NCI-H460 (cell line): Measurements from ENCODE around the gene GALNT6. TPM values are rescaled to one million over a fixed set of nuclear protein-coding genes. Genes with fewer than 3 reads are reported as not detected.
A peak's percentile ranks its signal among the peaks of the same experiment; 100 is the strongest.

Experiments
- DNase-seq: peaks from one replicate; pipeline ENCODE4 v3.0.0-alpha.2; 2016; ENCODE audit warnings: low read depth; ENCODE audit errors: extremely low read depth
- total RNA-seq: library from RNA; depleted of rRNA; stranded (reverse); fragments of >200 nt; shearing (Covaris generic); gene quantifications from 2 replicates; pipeline ENCODE4 v1.2.3, GENCODE V29; 2014

Gene GALNT6
- total RNA-seq, 1 experiment from 2014 or later: not detected

GRCh38 chr12:51383269-51383905 is 7.8 kb downstream of the GALNT6 start:
- no peak for DNase-seq

- DNase-seq: no peak
Observed at GRCh38 chr12:51382173-51382572, 9.0 kb downstream of the GALNT6 start.

- no peak for DNase-seq
Observed at GRCh38 chr12:51381226-51382079, 9.8 kb downstream of the GALNT6 start.

- no peak for DNase-seq
Observed at GRCh38 chr12:51379571-51379970, 11.6 kb downstream of the GALNT6 start.

GRCh38 chr12:51378749-51379148 is 12.5 kb downstream of the GALNT6 start:
- no peak for DNase-seq

GRCh38 chr12:51377099-51377984 is 13.9 kb downstream of the GALNT6 start:
- no peak for DNase-seq

- no peak for DNase-seq
Observed at GRCh38 chr12:51374856-51375255, 16.4 kb downstream of the GALNT6 start.

- no peak for DNase-seq
Observed at GRCh38 chr12:51374361-51374760, 16.8 kb downstream of the GALNT6 start.

- no peak for DNase-seq
Observed at GRCh38 chr12:51373187-51373586, 18.0 kb downstream of the GALNT6 start.

GRCh38 chr12:51372021-51372420 is 19.2 kb downstream of the GALNT6 start:
- no peak for DNase-seq

GRCh38 chr12:51371295-51371953 is 19.8 kb downstream of the GALNT6 start:
- DNase-seq: peak; percentile 60

- DNase-seq: no peak
Observed at GRCh38 chr12:51370667-51371066, 20.5 kb downstream of the GALNT6 start.

GRCh38 chr12:51369581-51369980 is 21.6 kb downstream of the GALNT6 start:
- DNase-seq: no peak

- no peak for DNase-seq
Observed at GRCh38 chr12:51368640-51369517, 22.3 kb downstream of the GALNT6 start.

- DNase-seq: no peak
Observed at GRCh38 chr12:51365276-51365675, 25.9 kb downstream of the GALNT6 start.

- no peak for DNase-seq
Observed at GRCh38 chr12:51364001-51364400, 27.2 kb downstream of the GALNT6 start.

GRCh38 chr12:51362747-51363342 is 28.4 kb downstream of the GALNT6 start:
- DNase-seq: no peak

- no peak for DNase-seq
Observed at GRCh38 chr12:51362307-51362706, 28.9 kb downstream of the GALNT6 start.
